HG03354 (cell line): ENCODE results near the gene KRTAP3-3.
"Not testable (repeated sequence)": the region's sequence is repeated elsewhere in the genome, so short reads cannot be mapped to it uniquely, and the experiment has no call there.

Experiments
- ATAC-seq: cut with Tn5 transposase; IDR thresholded peaks from one replicate; pipeline ENCODE4 v1.9.1; 2021; ENCODE audit warnings: mild to moderate bottlenecking; ENCODE audit not compliant: unreplicated experiment, poor library complexity, severe bottlenecking

The KRTAP3-3 gene

DNA sequence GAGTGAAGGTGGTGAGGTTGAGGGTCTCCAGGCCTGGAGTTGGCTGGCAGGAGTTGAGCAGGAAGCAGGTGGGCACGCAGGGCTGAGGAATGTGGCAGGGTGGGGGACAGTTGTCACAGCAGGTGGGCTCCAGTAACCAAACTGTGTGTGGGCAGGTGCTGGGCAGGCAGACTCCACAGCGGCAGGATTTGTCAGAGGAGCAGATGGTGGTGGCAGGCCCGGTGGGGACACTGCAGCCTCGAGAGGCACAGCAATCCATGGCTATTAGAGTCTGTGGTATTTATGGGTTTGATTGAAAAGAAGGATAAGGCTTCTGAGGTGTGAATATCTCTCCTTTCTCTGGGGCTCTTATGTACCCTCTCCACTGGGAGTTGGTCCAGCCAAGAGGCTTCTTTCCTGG, at the start of gene KRTAP3-3:
Gene KRTAP3-3, minus strand, starts transcription at position 326 of the 400 bp plus-strand sequence. Its CDS starts 67 bp downstream, at position 259.
- ATAC-seq = no peak

DNA sequence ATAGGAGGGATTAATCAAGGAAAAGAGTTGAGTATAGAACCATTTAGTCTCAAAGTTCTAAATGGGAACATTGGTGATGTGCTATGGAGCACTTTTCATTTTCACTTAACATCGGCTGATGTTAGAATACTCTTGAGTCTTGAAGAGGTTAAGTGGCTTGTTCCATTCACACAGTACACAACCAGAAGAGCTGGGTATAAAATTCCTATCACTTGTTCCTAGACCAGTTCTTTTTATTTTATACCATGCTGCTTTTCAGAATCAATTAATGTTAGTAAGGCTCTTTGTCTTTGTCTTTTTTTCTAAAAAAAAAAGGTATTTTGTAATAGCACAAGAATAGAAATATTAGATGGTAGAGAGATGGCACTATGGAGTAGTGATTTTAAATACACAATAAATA, 49.0 kb upstream of the KRTAP3-3 start:
- ATAC-seq = no peak

DNA sequence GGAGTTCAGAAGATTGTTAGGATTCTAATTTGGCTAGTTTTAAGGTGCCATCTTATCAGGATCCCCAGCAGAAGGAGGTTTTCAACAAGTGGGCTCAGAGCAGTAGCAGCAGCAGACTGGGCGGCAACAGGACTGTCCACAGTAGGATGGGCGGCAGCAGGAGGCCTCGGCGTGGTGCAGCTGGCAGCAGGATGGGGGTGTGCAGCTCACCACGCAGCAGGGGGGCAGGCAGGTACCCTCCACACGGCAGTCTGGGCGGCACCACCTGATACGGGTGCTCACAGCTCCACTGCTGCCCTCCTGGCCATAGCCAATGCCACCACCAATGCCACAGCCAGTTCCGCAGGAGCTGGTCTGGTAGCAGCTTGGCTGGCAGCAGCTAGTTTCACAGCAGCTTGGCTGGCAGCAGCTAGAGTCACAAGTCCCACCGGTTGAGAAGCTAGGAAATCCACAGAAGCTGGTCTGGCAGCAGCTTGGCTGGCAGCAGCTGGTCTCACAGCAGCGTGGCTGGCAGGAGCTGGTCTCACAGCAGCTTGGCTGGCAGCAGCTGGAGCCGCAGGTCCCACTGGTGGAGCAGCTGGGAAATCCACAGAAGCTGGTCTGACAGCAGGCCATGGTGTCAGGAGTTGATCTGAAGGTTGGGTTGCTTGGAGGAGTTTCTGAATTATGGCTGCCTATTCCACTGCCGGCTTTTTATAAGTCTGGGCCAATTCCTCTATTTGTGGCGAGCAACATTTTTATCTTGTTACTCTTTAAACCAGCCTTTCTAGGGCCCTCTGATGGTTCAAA, 47.0 kb upstream of the KRTAP3-3 start, which contains the start of gene KRTAP1-1:
Gene KRTAP1-1, minus strand, starts transcription at position 668 of the 789 bp plus-strand sequence. Its CDS starts 53 bp downstream, at position 615.
- ATAC-seq = not testable (repeated sequence)

DNA sequence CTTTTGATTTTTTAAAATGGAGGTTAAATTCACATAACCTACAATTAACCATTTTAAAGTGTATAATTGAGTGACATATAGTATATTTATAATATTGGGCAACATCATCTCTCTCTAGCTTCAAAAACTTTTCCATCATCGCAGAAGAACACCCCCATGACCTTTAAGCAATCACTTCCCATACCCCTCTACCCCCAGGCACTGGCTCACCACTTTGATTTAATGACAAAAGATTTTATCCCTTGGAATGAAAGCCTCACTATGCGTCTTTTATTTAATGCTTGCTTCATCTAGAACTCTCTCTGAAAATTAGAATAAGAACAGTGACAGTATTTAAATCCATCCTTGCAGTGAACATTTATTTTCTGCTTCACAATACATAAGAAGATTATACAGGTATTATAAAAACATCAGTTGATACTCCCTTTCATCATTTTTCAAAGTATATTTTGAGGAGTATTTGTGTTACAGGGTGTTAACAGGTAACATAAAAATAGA, 43.9 kb upstream of the KRTAP3-3 start:
- ATAC-seq = no peak

DNA sequence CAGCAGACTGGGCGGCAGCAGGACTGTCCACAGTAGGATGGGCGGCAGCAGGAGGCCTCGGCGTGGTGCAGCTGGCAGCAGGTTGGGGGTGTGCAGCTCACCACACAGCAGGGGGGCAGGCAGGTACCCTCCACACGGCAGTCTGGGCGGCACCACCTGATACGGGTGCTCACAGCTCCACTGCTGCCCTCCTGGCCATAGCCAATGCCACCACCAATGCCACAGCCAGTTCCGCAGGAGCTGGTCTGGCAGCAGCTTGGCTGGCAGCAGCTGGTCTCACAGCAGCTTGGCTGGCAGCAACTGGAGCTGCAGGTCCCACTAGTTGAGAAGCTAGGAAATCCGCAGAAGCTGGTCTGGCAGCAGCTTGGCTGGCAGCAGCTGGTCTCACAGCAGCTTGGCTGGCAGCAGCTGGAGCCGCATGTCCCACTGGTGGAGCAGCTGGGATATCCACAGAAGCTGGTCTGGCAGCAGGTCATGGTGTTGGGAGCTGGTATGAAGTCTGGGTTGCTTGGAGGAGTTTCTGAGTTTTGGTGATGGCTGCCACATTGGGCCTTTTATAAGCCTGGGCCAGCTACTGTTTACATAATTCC, 40.5 kb upstream of the KRTAP3-3 start, which contains the start of gene KRTAP1-3:
Gene KRTAP1-3, minus strand, starts transcription at position 529 of the 590 bp plus-strand sequence. Its CDS starts 53 bp downstream, at position 476.
- ATAC-seq = not testable (repeated sequence)

DNA sequence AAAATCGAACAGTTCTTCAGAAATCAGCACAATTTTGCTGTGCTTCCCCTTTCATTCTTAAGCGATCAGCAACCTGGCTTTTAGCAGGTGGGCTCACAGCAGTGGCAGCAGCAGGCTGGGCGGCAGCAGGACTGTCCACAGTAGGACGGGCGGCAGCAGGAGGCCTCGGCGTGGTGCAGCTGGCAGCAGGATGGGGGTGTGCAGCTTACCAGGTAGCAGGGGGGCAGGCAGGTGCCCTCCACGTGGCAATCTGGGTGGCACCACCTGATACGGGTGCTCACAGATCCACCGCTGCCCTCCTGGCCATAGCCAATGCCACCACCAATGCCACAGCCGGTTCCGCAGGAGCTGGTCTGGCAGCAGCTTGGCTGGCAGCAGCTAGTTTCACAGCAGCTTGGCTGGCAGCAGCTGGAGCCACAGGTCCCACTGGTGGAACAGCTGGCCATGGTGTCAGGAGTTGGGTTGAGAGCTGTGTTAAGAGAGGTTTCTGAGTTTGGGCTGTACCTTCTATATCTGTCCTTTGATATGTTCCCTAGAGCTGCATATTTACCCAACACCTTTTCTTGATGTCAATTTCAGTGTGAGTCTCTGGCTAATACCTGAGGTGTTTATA, 35.8 kb upstream of the KRTAP3-3 start, which contains the start of gene KRTAP1-4:
Gene KRTAP1-4, minus strand, starts transcription at position 563 of the 613 bp plus-strand sequence. Its CDS starts 117 bp downstream, at position 446.
- ATAC-seq = no peak

DNA sequence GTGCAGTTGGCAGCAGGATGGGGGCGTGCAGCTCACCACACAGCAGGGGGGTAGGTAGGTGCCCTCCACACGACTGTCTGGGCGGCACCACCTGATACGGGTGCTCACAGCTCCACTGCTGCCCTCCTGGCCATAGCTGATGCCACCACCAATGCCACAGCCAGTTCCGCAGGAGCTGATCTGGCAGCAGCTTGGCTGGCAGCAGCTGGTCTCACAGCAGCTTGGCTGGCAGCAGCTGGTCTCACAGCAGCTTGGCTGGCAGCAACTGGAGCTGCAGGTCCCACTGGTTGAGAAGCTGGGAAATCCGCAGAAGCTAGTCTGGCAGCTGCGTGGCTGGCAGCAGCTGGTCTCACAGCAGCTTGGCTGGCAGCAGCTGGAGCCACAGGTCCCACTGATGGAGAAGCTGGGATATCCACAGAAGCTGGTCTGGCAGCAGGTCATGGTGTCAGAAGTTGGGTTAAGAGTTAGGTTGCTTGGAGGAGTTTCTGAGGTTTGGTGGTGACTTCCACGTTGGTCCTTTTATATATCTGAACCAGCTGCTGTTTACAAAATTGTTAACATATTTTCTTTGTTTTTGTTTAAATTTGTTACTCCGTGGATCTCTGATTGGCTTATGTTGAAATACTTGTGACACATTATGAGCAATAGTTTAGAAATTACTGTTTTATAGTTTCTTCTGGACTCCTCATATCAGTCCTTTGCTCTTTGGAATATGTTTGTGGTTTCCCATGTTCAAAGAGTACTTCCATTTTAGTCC, 32.9 kb upstream of the KRTAP3-3 start, which contains the start of gene KRTAP1-5:
Gene KRTAP1-5, minus strand, starts transcription at position 494 of the 757 bp plus-strand sequence. Its CDS starts 53 bp downstream, at position 441.
- no peak for ATAC-seq

DNA sequence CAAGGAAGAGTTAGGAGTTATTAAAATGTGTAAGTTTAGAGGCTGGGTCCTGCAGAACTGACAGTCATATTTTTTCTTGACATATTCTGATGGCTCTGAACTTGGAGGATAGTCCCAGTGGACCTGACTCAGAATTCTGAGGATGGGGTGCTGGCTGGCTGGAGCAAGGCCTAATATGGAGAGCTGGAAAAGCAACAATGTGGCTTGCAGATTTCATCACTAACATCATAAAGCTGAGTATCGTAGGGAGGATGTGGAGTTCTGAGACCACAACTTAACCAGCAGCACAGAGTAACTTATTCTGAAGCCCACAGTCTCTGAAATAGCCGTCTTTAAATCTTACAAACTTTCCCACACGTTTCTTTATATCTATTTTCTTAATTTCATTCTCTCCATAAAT, 30.7 kb upstream of the KRTAP3-3 start:
- no peak for ATAC-seq

DNA sequence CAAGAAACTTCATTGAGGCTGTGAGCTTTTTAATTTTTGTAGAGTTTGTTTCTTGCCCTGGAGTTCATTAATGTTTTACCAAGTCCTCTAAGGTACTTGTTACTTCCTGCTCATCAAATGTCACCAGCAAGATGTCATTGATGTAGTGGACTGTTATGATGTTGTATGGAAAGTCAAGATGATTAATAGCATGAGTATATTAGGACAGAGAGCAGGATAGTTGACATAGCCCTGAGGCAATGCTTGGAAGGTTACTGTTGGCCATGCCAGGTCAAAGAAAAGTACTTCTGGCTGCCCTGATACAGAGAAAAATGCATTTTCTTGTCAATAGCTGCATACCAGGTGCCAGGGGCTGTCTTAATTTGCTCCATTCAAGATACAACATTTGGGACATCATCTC, 26.4 kb upstream of the KRTAP3-3 start:
- ATAC-seq = no peak

DNA sequence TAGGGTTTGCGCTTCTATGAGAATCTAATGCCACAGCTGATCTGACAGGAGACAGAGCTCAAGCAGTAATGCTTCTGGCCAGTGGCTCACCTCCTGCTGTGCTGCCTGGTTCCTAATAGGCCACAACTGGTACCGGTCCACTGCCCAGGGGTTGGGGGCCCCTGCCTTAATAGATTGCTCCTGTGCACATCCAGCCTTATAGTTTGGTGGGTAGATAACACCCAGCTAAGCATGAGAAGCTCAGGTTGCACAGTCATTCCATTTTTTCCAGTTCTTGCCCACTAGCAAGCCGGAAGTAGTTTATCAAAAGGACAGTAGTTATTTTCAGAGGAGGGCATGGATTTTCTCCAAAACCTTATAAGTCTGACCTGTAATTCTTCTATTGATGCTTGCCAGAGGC, 25.5 kb upstream of the KRTAP3-3 start:
- no peak for ATAC-seq

DNA sequence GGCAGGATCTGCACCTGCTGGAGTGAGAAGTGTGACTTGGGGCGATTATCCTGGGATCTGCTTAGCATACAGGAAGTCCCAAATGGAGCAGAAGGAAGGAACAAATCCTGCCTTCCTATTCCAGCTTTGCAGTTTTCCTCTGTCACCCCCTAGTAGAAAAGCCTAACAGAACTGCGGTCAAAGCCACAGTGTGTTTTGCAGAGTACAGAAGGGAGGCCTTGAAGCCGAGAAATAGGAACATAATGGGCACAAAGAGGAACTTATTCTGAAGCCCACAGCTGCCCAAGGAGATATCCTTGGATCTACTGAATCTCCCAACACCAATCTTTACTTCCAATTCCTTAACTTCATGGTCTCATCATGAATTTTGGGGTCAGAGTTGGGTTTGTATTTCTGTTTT, 24.6 kb upstream of the KRTAP3-3 start:
- ATAC-seq = no peak

DNA sequence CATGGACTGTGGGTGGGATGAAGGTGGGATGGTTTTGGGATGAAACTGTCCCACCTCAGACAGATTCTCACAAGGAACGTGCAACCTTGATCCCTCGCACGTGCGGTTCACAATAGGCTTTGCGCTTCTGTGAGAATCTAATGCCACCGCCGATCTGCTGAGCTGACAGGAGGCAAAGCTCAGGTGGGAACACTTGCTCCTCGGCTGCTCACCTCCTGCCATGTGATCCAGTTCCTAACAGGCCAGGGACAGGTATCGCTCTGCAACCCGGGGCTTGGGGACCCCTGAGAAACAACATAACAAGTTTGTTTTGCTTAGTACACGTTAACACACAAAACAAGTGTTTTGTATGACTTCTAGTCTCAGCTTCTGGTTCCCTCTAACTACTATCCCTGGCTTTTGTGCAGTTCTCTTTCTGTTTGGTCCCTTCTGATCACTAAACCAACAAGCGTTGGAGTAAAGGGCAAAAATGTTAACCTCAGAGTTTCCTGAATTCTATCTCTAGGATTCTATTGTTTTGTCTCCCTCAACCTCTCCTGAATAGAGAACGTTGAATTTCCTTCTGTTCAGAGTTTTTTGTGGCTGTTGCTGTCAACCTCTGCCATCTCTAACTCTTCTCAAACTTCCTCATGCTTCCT, 22.7 kb upstream of the KRTAP3-3 start:
- ATAC-seq = no peak

DNA sequence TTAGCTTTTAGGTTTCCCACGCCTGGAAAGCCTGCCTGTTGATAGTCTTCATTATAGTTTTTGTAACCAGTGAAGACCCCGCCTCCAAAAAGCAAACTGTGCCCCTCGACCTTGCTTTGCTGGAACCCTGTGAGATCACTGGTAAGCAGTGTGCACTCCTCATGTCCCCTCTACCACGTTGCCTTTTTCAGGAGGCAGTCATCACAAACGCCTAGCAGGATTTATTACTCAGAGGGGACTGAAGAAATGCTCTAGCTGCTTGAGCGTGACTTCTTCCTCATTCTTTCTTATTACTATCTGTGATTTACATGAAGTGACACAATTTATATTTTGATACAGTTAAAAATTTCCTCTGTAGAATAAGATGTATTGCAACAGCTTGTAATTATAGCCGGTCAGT, 21.5 kb upstream of the KRTAP3-3 start:
- ATAC-seq = no peak

DNA sequence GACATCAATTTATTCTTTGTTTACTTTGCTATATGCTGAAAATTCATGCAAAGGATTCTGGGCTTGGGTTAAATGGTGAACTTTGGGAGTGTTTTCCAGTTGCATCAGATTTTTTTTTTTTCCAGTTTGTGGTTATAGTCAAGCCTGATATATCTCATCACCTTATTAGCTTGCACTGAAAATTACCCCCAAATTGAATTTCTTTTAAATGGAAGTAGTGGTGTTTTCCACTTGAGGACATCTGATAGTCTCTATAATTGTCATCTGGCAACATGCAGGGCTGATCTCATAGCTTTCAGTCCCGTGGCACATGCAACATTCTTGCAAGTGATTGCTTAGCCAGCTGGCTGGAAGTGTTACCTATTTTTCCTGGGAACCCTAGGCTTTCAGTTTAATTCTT, 19.6 kb upstream of the KRTAP3-3 start:
- no peak for ATAC-seq

DNA sequence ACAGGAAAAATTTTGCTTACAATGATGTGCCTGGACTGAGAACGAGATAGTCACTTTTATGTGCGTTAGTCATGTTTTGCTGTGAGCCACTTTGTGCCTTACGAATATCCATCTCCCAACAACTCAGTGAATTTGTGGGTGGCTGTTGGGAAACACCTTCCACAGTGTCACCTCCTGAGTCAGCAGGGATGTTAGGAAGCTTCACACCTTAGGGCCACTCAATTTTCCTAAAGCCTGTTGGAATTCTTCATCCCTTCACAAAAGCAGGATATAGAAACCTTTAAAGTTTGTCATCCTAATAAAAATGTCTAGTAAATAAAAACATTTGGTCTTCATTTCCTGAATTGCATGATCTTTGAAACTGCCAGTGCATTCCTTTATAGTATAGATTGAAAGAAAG, 19.2 kb upstream of the KRTAP3-3 start:
- no peak for ATAC-seq

DNA sequence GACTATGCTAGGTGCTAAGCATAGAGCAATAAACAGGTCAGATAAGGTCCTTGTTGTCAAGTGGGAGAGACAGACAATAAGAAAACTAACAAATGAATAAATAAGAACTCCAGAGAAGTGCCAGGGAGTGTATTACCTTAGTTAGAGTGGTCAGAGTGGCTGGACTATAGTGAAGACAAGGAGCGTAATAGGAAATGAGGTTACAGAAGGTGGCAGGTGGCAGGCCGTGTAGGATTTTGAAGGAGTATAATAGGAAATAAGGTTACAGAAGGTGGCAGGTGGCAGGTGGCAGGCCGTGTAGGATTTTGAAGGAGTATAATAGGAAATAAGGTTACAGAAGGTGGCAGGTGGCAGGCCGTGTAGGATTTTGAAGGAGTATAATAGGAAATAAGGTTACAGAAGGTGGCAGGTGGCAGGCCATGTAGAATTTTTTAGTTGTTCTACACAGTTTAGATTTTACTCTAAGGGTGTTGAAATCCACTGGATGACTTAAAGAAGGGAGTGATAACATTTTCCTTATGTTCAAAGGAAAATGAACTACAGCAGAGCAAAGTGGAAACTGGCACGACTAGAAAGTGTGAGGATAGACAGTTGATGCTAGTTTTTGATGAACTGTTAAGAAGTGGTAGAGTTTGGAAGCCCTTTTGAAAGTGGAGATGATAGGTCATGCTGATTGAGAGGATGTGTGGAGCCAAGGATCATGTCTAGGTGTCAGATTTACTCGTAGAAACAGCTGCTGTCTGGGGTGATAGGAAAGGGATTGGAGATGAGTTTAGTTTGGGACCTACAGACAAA, 18.6 kb upstream of the KRTAP3-3 start:
- no peak for ATAC-seq

DNA sequence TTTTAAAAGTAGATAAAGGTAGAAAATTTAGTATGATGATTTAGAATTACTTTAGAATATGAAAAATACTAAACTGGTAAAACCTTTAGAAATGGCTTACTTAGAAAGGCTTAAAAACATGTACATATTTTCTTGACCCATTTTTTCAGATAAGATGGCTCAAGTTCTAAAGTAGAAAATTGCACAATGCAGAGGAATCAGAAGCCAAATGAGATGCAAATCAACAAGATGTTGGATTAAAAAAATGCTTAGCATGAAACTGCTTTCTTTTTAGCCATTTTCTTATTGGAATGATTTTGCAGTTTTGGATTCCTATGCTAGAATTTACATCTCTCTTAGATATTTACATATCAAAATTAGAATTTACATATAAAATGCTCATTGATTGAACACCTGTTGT, 16.5 kb upstream of the KRTAP3-3 start:
- no peak for ATAC-seq

DNA sequence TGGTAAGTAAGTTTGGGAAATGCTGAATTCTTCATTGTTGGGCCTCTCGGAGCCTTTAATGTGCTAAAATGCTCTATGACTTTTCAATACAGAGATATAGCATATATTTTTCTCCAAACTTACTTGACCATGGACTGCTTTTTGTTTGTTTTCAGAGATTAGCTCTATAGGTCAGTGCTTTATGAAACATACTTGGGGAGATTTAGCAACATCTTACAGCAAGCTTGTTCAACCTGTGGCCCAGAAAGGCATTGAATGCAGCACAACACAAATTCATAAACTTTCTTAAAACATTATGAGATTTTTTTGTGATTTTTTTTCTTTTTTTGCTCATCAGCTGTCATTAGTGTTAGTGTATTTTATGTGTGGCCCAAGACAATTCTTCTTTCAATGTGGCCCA, 16.0 kb upstream of the KRTAP3-3 start:
- ATAC-seq = no peak
